ENCODE data around the gene SOX5.

DNA sequence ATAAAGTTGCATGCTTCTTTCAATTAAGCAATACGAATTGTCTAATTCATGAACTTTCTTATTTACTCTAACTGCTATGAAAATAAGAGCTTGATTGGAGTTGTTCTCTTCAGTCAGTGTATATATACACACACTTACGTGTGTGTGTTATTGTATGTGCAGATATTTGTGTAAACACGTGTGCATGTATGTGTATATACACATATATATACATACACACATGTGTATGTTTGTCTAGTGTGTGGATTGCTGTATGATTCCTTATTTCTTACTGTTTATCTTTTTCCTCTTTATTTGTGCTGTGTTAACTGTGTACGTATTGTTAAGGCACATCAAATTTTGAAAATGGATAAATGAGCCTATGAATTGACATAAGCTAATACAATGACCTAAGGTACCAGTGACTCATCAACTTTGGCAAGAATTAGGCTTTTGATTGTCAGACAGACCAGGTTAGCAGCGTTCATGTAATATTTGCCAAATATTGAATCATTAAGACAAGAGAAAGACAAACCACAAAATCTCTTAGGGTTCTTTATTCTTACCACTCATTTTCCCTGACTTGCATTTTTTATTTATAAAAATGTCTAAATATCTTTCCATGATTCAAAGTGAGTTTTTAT lies 423.9 kb downstream of the SOX5 start:
- TF ChIP-seq, protein P1, sequence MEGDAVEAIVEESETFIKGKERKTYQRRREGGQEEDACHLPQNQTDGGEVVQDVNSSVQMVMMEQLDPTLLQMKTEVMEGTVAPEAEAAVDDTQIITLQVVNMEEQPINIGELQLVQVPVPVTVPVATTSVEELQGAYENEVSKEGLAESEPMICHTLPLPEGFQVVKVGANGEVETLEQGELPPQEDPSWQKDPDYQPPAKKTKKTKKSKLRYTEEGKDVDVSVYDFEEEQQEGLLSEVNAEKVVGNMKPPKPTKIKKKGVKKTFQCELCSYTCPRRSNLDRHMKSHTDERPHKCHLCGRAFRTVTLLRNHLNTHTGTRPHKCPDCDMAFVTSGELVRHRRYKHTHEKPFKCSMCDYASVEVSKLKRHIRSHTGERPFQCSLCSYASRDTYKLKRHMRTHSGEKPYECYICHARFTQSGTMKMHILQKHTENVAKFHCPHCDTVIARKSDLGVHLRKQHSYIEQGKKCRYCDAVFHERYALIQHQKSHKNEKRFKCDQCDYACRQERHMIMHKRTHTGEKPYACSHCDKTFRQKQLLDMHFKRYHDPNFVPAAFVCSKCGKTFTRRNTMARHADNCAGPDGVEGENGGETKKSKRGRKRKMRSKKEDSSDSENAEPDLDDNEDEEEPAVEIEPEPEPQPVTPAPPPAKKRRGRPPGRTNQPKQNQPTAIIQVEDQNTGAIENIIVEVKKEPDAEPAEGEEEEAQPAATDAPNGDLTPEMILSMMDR (IDR thresholded peaks at IDR 0.05): no peak
- no peak for TF ChIP-seq POLR2A (IDR thresholded peaks at IDR 0.05)
- TF ChIP-seq EP300 (IDR thresholded peaks at IDR 0.05): no peak

All from sigmoid colon (tissue), 4 donors.